Neutrophil (primary cell): ENCODE data around the gene ISM1.

Source experiments
- H3K27ac ChIP-seq: fragments of 200-600 bp; sonication (generic); 2 replicates; pipeline ENCODE4 v1.5.1; 2016; ENCODE audit warnings: mild to moderate bottlenecking, moderate library complexity
- H3K27me3 ChIP-seq: fragments of 200-600 bp; sonication (generic); 2 replicates; pipeline ENCODE4 v1.6.0; 2016; ENCODE audit warnings: mild to moderate bottlenecking
- H3K36me3 ChIP-seq: fragments of 200-600 bp; sonication (generic); 2 replicates; pipeline ENCODE4 v1.5.1; 2017
- H3K4me1 ChIP-seq, 2 experiments: fragments of 200-600 bp in 1 of 2; sonication (generic) in 1 of 2; 1 replicate in 1 of 2; 2 replicates in 1 of 2; pipeline versions ENCODE4 v1.5.1 to v1.6.1; 2013 to 2016; ENCODE audit warnings: low read depth in 1 of 2, low read length in 1 of 2, mild to moderate bottlenecking in 1 of 2, moderate library complexity in 1 of 2; ENCODE audit not compliant: control insufficient read depth in 1 of 2, insufficient read depth in 1 of 2
- H3K4me3 ChIP-seq, 2 experiments: fragments of 200-600 bp in 1 of 2; sonication (generic) in 1 of 2; 1 replicate in 1 of 2; 2 replicates in 1 of 2; pipeline ENCODE4 v1.5.1; 2013 to 2016; ENCODE audit warnings: low read depth in 1 of 2, low read length in 1 of 2, mild to moderate bottlenecking in 1 of 2, moderate library complexity in 1 of 2
- H3K9me3 ChIP-seq: fragments of 200-600 bp; sonication (generic); 2 replicates; pipeline ENCODE4 v1.5.1; 2016
- CTCF ChIP-seq: fragments of 200-600 bp; sonication (generic); IDR thresholded peaks from 2 replicates; pipeline ENCODE4 v1.5.1; 2016; ENCODE audit warnings: antibody characterized with exemption

ISM1 gene

GRCh38 chr20:13220904-13221297 lies at the start of gene ISM1:
TSS of gene ISM1 (plus strand) at chr20:13221274. CDS start at chr20:13221777, 503 bp downstream.
- no peaks in the 10 kb centered on the region for H3K4me1 ChIP-seq
- no peak for TF ChIP-seq CTCF
- H3K27ac ChIP-seq: no peak within 1 kb of the TSS
- H3K27me3 ChIP-seq: peaks cover 96% of the 10 kb centered on the region
- H3K9me3 ChIP-seq: no peaks in the 10 kb centered on the region
- no peak within 1 kb of the TSS for H3K4me3 ChIP-seq
- H3K36me3 ChIP-seq: no peaks in the 10 kb centered on the region

GRCh38 chr20:13173201-13173600 lies 47.9 kb upstream of the ISM1 start:
- Histone ChIP-seq H3K27me3 (no peaks in the 10 kb centered on the region), H3K9me3 (no peaks in the 10 kb centered on the region), H3K36me3 (no peaks in the 10 kb centered on the region), H3K4me1 (no peaks in the 10 kb centered on the region), H3K27ac (no peak overlapping the region), H3K4me3 (no peak overlapping the region)
- no peak for TF ChIP-seq CTCF

- Histone ChIP-seq H3K27me3 (no peaks in the 10 kb centered on the region), H3K36me3 (no peaks in the 10 kb centered on the region), H3K9me3 (no peaks in the 10 kb centered on the region), H3K4me3 (no peak overlapping the region), H3K27ac (no peak overlapping the region), H3K4me1 (no peaks in the 10 kb centered on the region)
- TF ChIP-seq CTCF: no peak
Measured at GRCh38 chr20:13174402-13174801, 46.7 kb upstream of the ISM1 start.

GRCh38 chr20:13180986-13181889 lies 39.8 kb upstream of the ISM1 start:
- Histone ChIP-seq H3K27me3 (no peaks in the 10 kb centered on the region), H3K27ac (no peak overlapping the region), H3K9me3 (no peaks in the 10 kb centered on the region), H3K4me1 (no peaks in the 10 kb centered on the region), H3K36me3 (no peaks in the 10 kb centered on the region), H3K4me3 (no peak overlapping the region)
- no peak for TF ChIP-seq CTCF

- H3K4me1 ChIP-seq: no peaks in the 10 kb centered on the region
- no peak overlapping the region for H3K4me3 ChIP-seq
- TF ChIP-seq CTCF: no peak
- no peaks in the 10 kb centered on the region for H3K27me3 ChIP-seq
- no peaks in the 10 kb centered on the region for H3K36me3 ChIP-seq
- no peak overlapping the region for H3K27ac ChIP-seq
- H3K9me3 ChIP-seq: no peaks in the 10 kb centered on the region
Measured at GRCh38 chr20:13183005-13183404, 38.1 kb upstream of the ISM1 start.
